Body of pancreas (tissue), 4 donors: ENCODE data around the gene IFNA16. TPM values are rescaled to one million over a fixed set of nuclear protein-coding genes. Genes with fewer than 3 reads are reported as not detected.
A peak's percentile ranks its signal among the peaks of the same experiment; 100 is the strongest.
"Not testable (repeated sequence)": the region's sequence is repeated elsewhere in the genome, so short reads cannot be mapped to it uniquely, and the experiment has no call there.

Experiments used
- ATAC-seq: fragments of 150-250 bp; one replicate; pipeline ENCODE4 v1.9.1; 2016
- DNase-seq, 4 donors: peaks; one replicate each; pipeline ENCODE4 v3.0.0-alpha.2; 2019
- H3K27ac ChIP-seq, 4 donors: fragments of 200-600 bp; sonication (generic); 1 replicate in 3 of 4; 2 replicates in 1 of 4; pipeline versions ENCODE4 v1.5.1 to v1.6.1; 2016 to 2019; ENCODE audit warnings: mild to moderate bottlenecking in 1 of 4, mixed read lengths in 1 of 4, moderate library complexity in 1 of 4
- H3K27me3 ChIP-seq, 2 donors: fragments of 200-600 bp; sonication (generic); one replicate each; pipeline ENCODE4 v1.6.0; 2016; ENCODE audit warnings: mild to moderate bottlenecking in 1 of 2
- H3K36me3 ChIP-seq, 2 donors: fragments of 200-600 bp; sonication (generic); replicated peaks in 1 of 2; 2 replicates each; pipeline ENCODE4 v1.5.1; 2016; ENCODE audit warnings: low read depth in 2 of 2; ENCODE audit not compliant: insufficient read depth in 1 of 2
- H3K4me1 ChIP-seq: fragments of 200-600 bp; sonication (generic); one replicate; pipeline ENCODE4 v1.6.0; 2016
- H3K4me3 ChIP-seq, 2 donors: fragments of 200-600 bp; sonication (generic); 1 replicate in 1 of 2; 2 replicates in 1 of 2; pipeline ENCODE4 v1.5.1; 2016 to 2019
- H3K9me3 ChIP-seq, 3 donors: fragments of 200-600 bp; sonication (generic); 1 replicate in 2 of 3; 2 replicates in 1 of 3; pipeline ENCODE4 v1.5.1; 2016
- CTCF ChIP-seq, 7 experiments: fragments of 450-650 bp in 4 of 7; fragments of 200-600 bp in 3 of 7; sonication (generic) in 3 of 7; IDR thresholded peaks; one replicate each; pipeline ENCODE4 v1.5.1; 2016 to 2019; ENCODE audit warnings: antibody characterized with exemption in 7 of 7
- POLR2A ChIP-seq, 3 donors: fragments of 450-650 bp; IDR thresholded peaks; one replicate each; pipeline ENCODE4 v1.6.1; 2016; ENCODE audit warnings: antibody characterized with exemption in 3 of 3, mild to moderate bottlenecking in 2 of 3
- WGBS, 2 donors: methylation state at CpG; one replicate each; pipeline ENCODE4 v1.1.5; 2017; 5-methylcytosine and 5-hydroxymethylcytosine counted together
- intact Hi-C: fragments of 100-400 bp; cut with DNase I; formaldehyde crosslinking; loops from one replicate; pipeline ENCODE4 v1.15.1; 2023
- total RNA-seq, 2 donors: library from RNA; depleted of rRNA; stranded (reverse); fragments of >200 nt; gene quantifications; one replicate each; pipeline ENCODE4 v1.1.0, GENCODE V29; 2016

The IFNA16 gene
- total RNA-seq, 2 donors from 2014 or later = not detected

- no peak for DNase-seq
- H3K4me3 ChIP-seq = no peak overlapping the region
- TF ChIP-seq CTCF (IDR thresholded peaks at IDR 0.05) = no peak
- WGBS, 2 donors = 22 to 42% methylated on average over 1 of the region's 1 CpG
- H3K9me3 ChIP-seq = no peaks in the 10 kb centered on the region
- H3K4me1 ChIP-seq = no peaks in the 10 kb centered on the region
- no peaks in the 10 kb centered on the region for H3K36me3 ChIP-seq
- H3K27ac ChIP-seq = no peak overlapping the region
- intact Hi-C loops = no loop called here
- no peaks in the 10 kb centered on the region for H3K27me3 ChIP-seq
- ATAC-seq = no peak
Measured at GRCh38 chr9:21251190-21251589, 34.1 kb upstream of the IFNA16 start.

- H3K4me3 ChIP-seq = no peak overlapping the region
- ATAC-seq = no peak
- H3K9me3 ChIP-seq = no peaks in the 10 kb centered on the region
- no peaks in the 10 kb centered on the region for H3K4me1 ChIP-seq
- TF ChIP-seq POLR2A (IDR thresholded peaks at IDR 0.05) (no peak), CTCF (IDR thresholded peaks at IDR 0.05) (no peak)
- no peak for DNase-seq
- WGBS, 2 donors = 25 to 49% methylated on average over 2 of the region's 2 CpGs
- no peaks in the 10 kb centered on the region for H3K36me3 ChIP-seq
- intact Hi-C loops = no loop called here
- no peaks in the 10 kb centered on the region for H3K27me3 ChIP-seq
- H3K27ac ChIP-seq = no peak overlapping the region
Measured at GRCh38 chr9:21244836-21245235, 27.7 kb upstream of the IFNA16 start.

- Histone ChIP-seq H3K4me1 (no peaks in the 10 kb centered on the region), H3K27ac (no peak within 1 kb of the TSS), H3K9me3 (no peaks in the 10 kb centered on the region), H3K36me3 (no peaks in the 10 kb centered on the region), H3K27me3 (no peaks in the 10 kb centered on the region), H3K4me3 (no peak within 1 kb of the TSS)
- no peak for DNase-seq
- ATAC-seq = no peak
- no peak for TF ChIP-seq POLR2A (IDR thresholded peaks at IDR 0.05)
- intact Hi-C loops = no loop called here
- 50 to 66% methylated on average over 2 of the region's 2 CpGs for WGBS, 2 donors
Measured at GRCh38 chr9:21239911-21240310, 22.8 kb upstream of the IFNA16 start, which contains the start of gene IFNA14. Gene IFNA14, minus strand, starts transcription at chr9:21240005. Its CDS starts 70 bp downstream, at chr9:21239935.

GRCh38 chr9:21236360-21236714, 19.2 kb upstream of the IFNA16 start:
- H3K4me3 ChIP-seq, intact Hi-C loops, H3K27me3 ChIP-seq, H3K36me3 ChIP-seq, H3K9me3 ChIP-seq, H3K27ac ChIP-seq, H3K4me1 ChIP-seq, DNase-seq, ATAC-seq: not testable (repeated sequence)
- 4 to 6% methylated on average over 1 of the region's 1 CpG for WGBS, 2 donors

- peak in 2 of 4 donors; percentile 39 to 53 for DNase-seq
Measured at GRCh38 chr9:21235468-21236359, 18.6 kb upstream of the IFNA16 start.

More at GRCh38 chr9:21235468-21236359, 18.6 kb upstream of the IFNA16 start:
- intact Hi-C loops, H3K4me1 ChIP-seq, H3K27ac ChIP-seq, H3K4me3 ChIP-seq, H3K36me3 ChIP-seq, H3K27me3 ChIP-seq, H3K9me3 ChIP-seq: not testable (repeated sequence)
- 18 to 27% methylated on average over 8 of the region's 8 CpGs for WGBS, 2 donors
- peak in 6 of 7 experiments; percentile 25 to 48 (median 42) for TF ChIP-seq CTCF (IDR thresholded peaks at IDR 0.05)
- peak; percentile 60 for ATAC-seq
